ENCODE data around the gene TP53BP1.

- TF ChIP-seq CTCF (IDR thresholded peaks at IDR 0.05) (no peak), POLR2A (IDR thresholded peaks at IDR 0.05) (no peak)
Measured at GRCh38 chr15:43492266-43492665, 690 bp downstream of the TP53BP1 start.

Data from heart left ventricle (tissue), 13 donors.